HG02798 (cell line): ENCODE measurements around the gene TBC1D16.
"Not testable (repeated sequence)": the region's sequence is repeated elsewhere in the genome, so short reads cannot be mapped to it uniquely, and the experiment has no call there.

Experiments
- ATAC-seq: cut with Tn5 transposase; IDR thresholded peaks from one replicate; pipeline ENCODE4 v1.9.1; 2021; ENCODE audit warnings: mild to moderate bottlenecking; ENCODE audit not compliant: unreplicated experiment, poor library complexity

Gene TBC1D16

GRCh38 chr17:80058311-80058955 is 22.8 kb upstream of the TBC1D16 start:
- no peak for ATAC-seq

- no peak for ATAC-seq
Observed at GRCh38 chr17:80055597-80055996, 19.9 kb upstream of the TBC1D16 start.

- no peak for ATAC-seq
Observed at GRCh38 chr17:80053102-80053501, 17.4 kb upstream of the TBC1D16 start.

GRCh38 chr17:80051681-80052080 is 16.0 kb upstream of the TBC1D16 start:
- no peak for ATAC-seq

GRCh38 chr17:80050706-80051105 is 15.0 kb upstream of the TBC1D16 start:
- no peak for ATAC-seq

GRCh38 chr17:80049986-80050385 is 14.3 kb upstream of the TBC1D16 start:
- ATAC-seq: no peak

- no peak for ATAC-seq
Observed at GRCh38 chr17:80047176-80047575, 11.5 kb upstream of the TBC1D16 start.

GRCh38 chr17:80046709-80047108 is 11.0 kb upstream of the TBC1D16 start:
- ATAC-seq: not testable (repeated sequence)

GRCh38 chr17:80045703-80046102 is 10.0 kb upstream of the TBC1D16 start:
- ATAC-seq: no peak

GRCh38 chr17:80043963-80044362 is 8.3 kb upstream of the TBC1D16 start:
- no peak for ATAC-seq

GRCh38 chr17:80036715-80037477 is 1.2 kb upstream of the TBC1D16 start:
- ATAC-seq: no peak

- peak; percentile 55 for ATAC-seq
Observed at GRCh38 chr17:80035937-80036714, 454 bp upstream of the TBC1D16 start, which contains the start of gene CCDC40. TSS of gene CCDC40 (plus strand) at chr17:80036642. CDS start at chr17:80036663, 21 bp downstream.

- ATAC-seq: no peak
Observed at GRCh38 chr17:80034791-80035686, 633 bp downstream of the TBC1D16 start.

- ATAC-seq: no peak
Observed at GRCh38 chr17:80033840-80034239, 1.8 kb downstream of the TBC1D16 start.

GRCh38 chr17:80032614-80033171 is 3.0 kb downstream of the TBC1D16 start:
- no peak for ATAC-seq

GRCh38 chr17:80031691-80032430 is 3.8 kb downstream of the TBC1D16 start:
- no peak for ATAC-seq

- no peak for ATAC-seq
Observed at GRCh38 chr17:80030730-80031410, 4.8 kb downstream of the TBC1D16 start.

- ATAC-seq: no peak
Observed at GRCh38 chr17:80029258-80029974, 6.3 kb downstream of the TBC1D16 start.
